ENCODE results near the gene FOSL2.

- TF ChIP-seq CTCF (IDR thresholded peaks at IDR 0.05; ENCODE audit: low read length) (no peak), EZH2phosphoT487 (IDR thresholded peaks at IDR 0.05; ENCODE audit: low read length) (no peak)
Observed at GRCh38 chr2:28359222-28360057, 33.2 kb upstream of the FOSL2 start.
